HG03175 (cell line): ENCODE results near the gene PKDCC.
A peak's percentile ranks its signal among the peaks of the same experiment; 100 is the strongest.

Experiments used
- ATAC-seq: cut with Tn5 transposase; IDR thresholded peaks from one replicate; pipeline ENCODE4 v1.9.1; 2021; ENCODE audit warnings: mild to moderate bottlenecking, moderate library complexity; ENCODE audit not compliant: unreplicated experiment

The PKDCC gene

GRCh38 chr2:42086500-42086953 lies 38.7 kb downstream of the PKDCC start:
- ATAC-seq, result peak; percentile 46

GRCh38 chr2:42087137-42087856 lies 39.5 kb downstream of the PKDCC start:
- ATAC-seq, result no peak

GRCh38 chr2:42087857-42088195 lies 40.0 kb downstream of the PKDCC start:
- ATAC-seq, result no peak

GRCh38 chr2:42089340-42089925 lies 41.6 kb downstream of the PKDCC start:
- peak; percentile 92 for ATAC-seq

- ATAC-seq, result no peak
Measured at GRCh38 chr2:42090216-42090615, 42.4 kb downstream of the PKDCC start.

- no peak for ATAC-seq
Measured at GRCh38 chr2:42091671-42092070, 43.9 kb downstream of the PKDCC start.

- no peak for ATAC-seq
Measured at GRCh38 chr2:42092084-42092996, 44.5 kb downstream of the PKDCC start.

- ATAC-seq, result no peak
Measured at GRCh38 chr2:42094114-42094513, 46.3 kb downstream of the PKDCC start.

GRCh38 chr2:42095923-42096408 lies 48.1 kb downstream of the PKDCC start:
- ATAC-seq, result no peak

- peak; percentile 56 for ATAC-seq
Measured at GRCh38 chr2:42096869-42097591, 49.2 kb downstream of the PKDCC start.

GRCh38 chr2:42098571-42099437 lies 51.0 kb downstream of the PKDCC start:
- ATAC-seq, result no peak

GRCh38 chr2:42099438-42100173 lies 51.8 kb downstream of the PKDCC start:
- ATAC-seq, result no peak

- no peak for ATAC-seq
Measured at GRCh38 chr2:42100683-42101205, 52.9 kb downstream of the PKDCC start.

- ATAC-seq, result no peak
Measured at GRCh38 chr2:42101206-42102023, 53.6 kb downstream of the PKDCC start.

- ATAC-seq, result peak; percentile 59
Measured at GRCh38 chr2:42102024-42102590, 54.3 kb downstream of the PKDCC start.

- peak; percentile 2 for ATAC-seq
Measured at GRCh38 chr2:42102591-42103450, 55.0 kb downstream of the PKDCC start.

- ATAC-seq, result no peak
Measured at GRCh38 chr2:42103829-42104228, 56.0 kb downstream of the PKDCC start.
